Measurements from ENCODE around the gene SORCS2.

Gene SORCS2

DNA sequence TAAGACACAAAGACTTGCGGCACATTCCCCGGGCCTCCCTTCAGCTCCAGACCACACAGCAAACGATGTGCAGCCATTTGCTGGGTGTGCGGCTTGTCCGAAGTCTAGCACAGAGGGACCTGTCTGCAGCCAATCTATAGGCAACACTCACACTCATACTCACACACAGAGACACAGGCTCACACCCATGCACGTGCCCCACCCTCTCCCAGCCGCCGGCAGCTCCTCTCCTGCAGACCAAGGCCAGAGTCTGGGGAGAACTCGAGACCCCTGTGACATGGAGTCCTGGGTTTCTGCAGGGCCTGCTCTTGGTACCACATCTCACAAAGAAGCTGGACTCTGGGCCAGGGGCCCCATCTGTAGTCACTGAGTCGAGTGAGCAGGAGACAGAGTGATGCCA lies 487.8 kb downstream of the SORCS2 start:
- Histone ChIP-seq H3K27me3 (ENCODE audit: control insufficient read depth, low read length) (peaks cover 9% of the 10 kb centered on the region), H3K79me2 (ENCODE audit: control insufficient read depth, low read length) (no peaks in the 10 kb centered on the region), H3K4me1 (ENCODE audit: control insufficient read depth, low read length) (no peaks in the 10 kb centered on the region), H3K36me3 (ENCODE audit: control insufficient read depth, low read length) (no peaks in the 10 kb centered on the region), H3K9me2 (replicated peaks; ENCODE audit: control insufficient read depth, low read length) (no peaks in the 10 kb centered on the region), H3K9me3 (ENCODE audit: control insufficient read depth, insufficient read depth, low read length) (no peaks in the 10 kb centered on the region), H3K27ac (ENCODE audit: low read depth, low read length) (no peak overlapping the region), H3K4me3 (ENCODE audit: low read length) (no peak overlapping the region), H3F3A (ENCODE audit: control insufficient read depth, insufficient read depth) (no peaks in the 10 kb centered on the region), H4K20me1 (ENCODE audit: control insufficient read depth, insufficient read depth, low read depth, low read length) (no peaks in the 10 kb centered on the region), H3K4me2 (ENCODE audit: low read length) (no peak overlapping the region)
- TF ChIP-seq EZH2phosphoT487 (IDR thresholded peaks at IDR 0.05; ENCODE audit: borderline replicate concordance, low read length) (no peak), CTCF (IDR thresholded peaks at IDR 0.05; ENCODE audit: low read depth, low read length, poor library complexity, severe bottlenecking) (no peak)

DNA sequence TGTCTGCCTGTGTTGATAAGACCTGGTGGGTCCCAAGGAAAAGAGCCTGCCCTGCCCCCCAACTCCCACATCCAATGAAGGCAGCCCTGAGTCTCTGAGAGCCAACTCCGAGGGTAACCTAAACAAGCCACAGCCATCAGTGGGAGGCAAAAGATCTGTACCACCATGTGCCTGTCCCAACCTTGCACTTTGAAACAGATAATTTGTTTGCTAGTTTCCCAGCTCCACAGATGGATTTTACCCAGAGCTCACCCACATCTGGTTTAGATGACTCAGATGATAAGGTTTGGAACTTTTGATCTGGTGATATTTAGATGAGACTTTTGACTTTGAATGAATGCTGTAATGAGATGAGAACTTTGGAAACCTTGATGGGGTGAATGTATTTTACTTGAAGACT lies 488.4 kb downstream of the SORCS2 start:
- H3K4me1 ChIP-seq (ENCODE audit: control insufficient read depth, low read length) = no peaks in the 10 kb centered on the region
- H3K36me3 ChIP-seq (ENCODE audit: control insufficient read depth, low read length) = no peaks in the 10 kb centered on the region
- H3K4me2 ChIP-seq (ENCODE audit: low read length) = no peak overlapping the region
- no peak overlapping the region for H3K27ac ChIP-seq (ENCODE audit: low read depth, low read length)
- no peaks in the 10 kb centered on the region for H4K20me1 ChIP-seq (ENCODE audit: control insufficient read depth, insufficient read depth, low read depth, low read length)
- TF ChIP-seq EZH2phosphoT487 (IDR thresholded peaks at IDR 0.05; ENCODE audit: borderline replicate concordance, low read length) (no peak), CTCF (IDR thresholded peaks at IDR 0.05; ENCODE audit: low read depth, low read length, poor library complexity, severe bottlenecking) (no peak)
- no peaks in the 10 kb centered on the region for H3K79me2 ChIP-seq (ENCODE audit: control insufficient read depth, low read length)
- H3K4me3 ChIP-seq (ENCODE audit: low read length) = no peak overlapping the region
- H3K9me2 ChIP-seq (replicated peaks; ENCODE audit: control insufficient read depth, low read length) = no peaks in the 10 kb centered on the region
- H3K27me3 ChIP-seq (ENCODE audit: control insufficient read depth, low read length) = peaks cover 9% of the 10 kb centered on the region
- H3F3A ChIP-seq (ENCODE audit: control insufficient read depth, insufficient read depth) = no peaks in the 10 kb centered on the region
- no peaks in the 10 kb centered on the region for H3K9me3 ChIP-seq (ENCODE audit: control insufficient read depth, insufficient read depth, low read length)

DNA sequence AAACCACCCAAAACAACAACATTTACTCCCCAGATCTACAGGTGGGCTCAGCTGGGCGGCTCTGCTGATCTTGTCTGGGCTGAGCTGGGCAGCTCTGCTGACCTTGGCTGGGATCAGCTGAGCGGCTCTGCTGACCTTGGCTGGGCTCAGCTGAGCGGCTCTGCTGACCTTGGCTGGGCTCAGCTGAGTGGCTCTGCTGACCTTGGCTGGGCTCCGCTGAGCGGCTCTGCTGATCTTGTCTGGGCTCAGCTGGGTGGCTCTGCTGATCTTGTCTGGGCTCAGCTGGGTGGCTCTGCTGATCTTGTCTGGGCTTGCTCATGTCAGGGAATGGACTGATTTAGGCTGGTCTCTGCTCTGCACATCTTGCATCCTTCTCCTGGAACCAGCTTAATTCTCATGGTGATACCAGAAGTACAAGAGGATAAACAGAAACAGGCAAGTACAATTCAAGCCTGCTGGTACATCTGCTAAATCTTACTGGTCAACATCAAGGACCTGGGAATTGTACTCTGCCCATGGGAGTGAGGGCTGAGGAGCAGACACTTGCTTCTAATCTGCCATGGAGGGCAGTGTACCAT lies 490.9 kb downstream of the SORCS2 start:
- no peak overlapping the region for H3K27ac ChIP-seq (ENCODE audit: low read depth, low read length)
- no peaks in the 10 kb centered on the region for H4K20me1 ChIP-seq (ENCODE audit: control insufficient read depth, insufficient read depth, low read depth, low read length)
- TF ChIP-seq EZH2phosphoT487 (IDR thresholded peaks at IDR 0.05; ENCODE audit: borderline replicate concordance, low read length) (no peak), CTCF (IDR thresholded peaks at IDR 0.05; ENCODE audit: low read depth, low read length, poor library complexity, severe bottlenecking) (no peak)
- H3K9me2 ChIP-seq (replicated peaks; ENCODE audit: control insufficient read depth, low read length) = no peaks in the 10 kb centered on the region
- H3K9me3 ChIP-seq (ENCODE audit: control insufficient read depth, insufficient read depth, low read length) = no peaks in the 10 kb centered on the region
- H3K4me3 ChIP-seq (ENCODE audit: low read length) = no peak overlapping the region
- no peaks in the 10 kb centered on the region for H3F3A ChIP-seq (ENCODE audit: control insufficient read depth, insufficient read depth)
- no peak overlapping the region for H3K4me2 ChIP-seq (ENCODE audit: low read length)
- H3K4me1 ChIP-seq (ENCODE audit: control insufficient read depth, low read length) = no peaks in the 10 kb centered on the region
- H3K27me3 ChIP-seq (ENCODE audit: control insufficient read depth, low read length) = peaks cover 9% of the 10 kb centered on the region
- no peaks in the 10 kb centered on the region for H3K79me2 ChIP-seq (ENCODE audit: control insufficient read depth, low read length)
- H3K36me3 ChIP-seq (ENCODE audit: control insufficient read depth, low read length) = no peaks in the 10 kb centered on the region

Measured in DOHH2 (cell line).